ENCODE results near the gene PLEKHG4B.
"Not testable (repeated sequence)": the region's sequence is repeated elsewhere in the genome, so short reads cannot be mapped to it uniquely, and the experiment has no call there.

PLEKHG4B gene

GRCh38 chr5:191036-191948 lies 99.3 kb downstream of the PLEKHG4B start, which contains the start of gene LRRC14B:
LRRC14B (plus strand) TSS chr5:191495; CDS start chr5:191539, 44 bp downstream.
- DNase-seq: no peak

- no peak for DNase-seq
Measured at GRCh38 chr5:191949-192690, 100.2 kb downstream of the PLEKHG4B start.

- DNase-seq: no peak
Measured at GRCh38 chr5:192691-192969, 100.7 kb downstream of the PLEKHG4B start.

GRCh38 chr5:192970-193831 lies 101.2 kb downstream of the PLEKHG4B start:
- no peak for DNase-seq

GRCh38 chr5:194102-194501 lies 102.1 kb downstream of the PLEKHG4B start:
- DNase-seq: no peak

GRCh38 chr5:194603-195209 lies 102.7 kb downstream of the PLEKHG4B start:
- no peak for DNase-seq

- no peak for DNase-seq
Measured at GRCh38 chr5:195401-196160, 103.6 kb downstream of the PLEKHG4B start.

- DNase-seq: no peak
Measured at GRCh38 chr5:196350-196749, 104.4 kb downstream of the PLEKHG4B start.

- not testable (repeated sequence) for DNase-seq
Measured at GRCh38 chr5:197031-197430, 105.1 kb downstream of the PLEKHG4B start.

- DNase-seq: no peak
Measured at GRCh38 chr5:197892-198489, 106.0 kb downstream of the PLEKHG4B start.

- DNase-seq: no peak
Measured at GRCh38 chr5:198516-199196, 106.7 kb downstream of the PLEKHG4B start.

GRCh38 chr5:199197-199949 lies 107.4 kb downstream of the PLEKHG4B start:
- no peak for DNase-seq

- DNase-seq: no peak
Measured at GRCh38 chr5:199950-200645, 108.1 kb downstream of the PLEKHG4B start.

- no peak for DNase-seq
Measured at GRCh38 chr5:200985-201384, 109.0 kb downstream of the PLEKHG4B start.

- no peak for DNase-seq
Measured at GRCh38 chr5:201672-202071, 109.7 kb downstream of the PLEKHG4B start.

GRCh38 chr5:203246-203930 lies 111.4 kb downstream of the PLEKHG4B start:
- DNase-seq: no peak

GRCh38 chr5:204001-204400 lies 112.0 kb downstream of the PLEKHG4B start:
- no peak for DNase-seq

GRCh38 chr5:204462-204861 lies 112.5 kb downstream of the PLEKHG4B start:
- no peak for DNase-seq

Data from NCI-H1436 treated with DMSO at 0.1 percent for 48 hours (cell line).